ENCODE measurements around the gene C16orf96. TPM values are rescaled to one million over a fixed set of nuclear protein-coding genes. Genes with fewer than 3 reads are reported as not detected.

C16orf96 gene
- total RNA-seq, 4 donors from 2014 or later = 1.1 TPM; not detected in 3

DNA sequence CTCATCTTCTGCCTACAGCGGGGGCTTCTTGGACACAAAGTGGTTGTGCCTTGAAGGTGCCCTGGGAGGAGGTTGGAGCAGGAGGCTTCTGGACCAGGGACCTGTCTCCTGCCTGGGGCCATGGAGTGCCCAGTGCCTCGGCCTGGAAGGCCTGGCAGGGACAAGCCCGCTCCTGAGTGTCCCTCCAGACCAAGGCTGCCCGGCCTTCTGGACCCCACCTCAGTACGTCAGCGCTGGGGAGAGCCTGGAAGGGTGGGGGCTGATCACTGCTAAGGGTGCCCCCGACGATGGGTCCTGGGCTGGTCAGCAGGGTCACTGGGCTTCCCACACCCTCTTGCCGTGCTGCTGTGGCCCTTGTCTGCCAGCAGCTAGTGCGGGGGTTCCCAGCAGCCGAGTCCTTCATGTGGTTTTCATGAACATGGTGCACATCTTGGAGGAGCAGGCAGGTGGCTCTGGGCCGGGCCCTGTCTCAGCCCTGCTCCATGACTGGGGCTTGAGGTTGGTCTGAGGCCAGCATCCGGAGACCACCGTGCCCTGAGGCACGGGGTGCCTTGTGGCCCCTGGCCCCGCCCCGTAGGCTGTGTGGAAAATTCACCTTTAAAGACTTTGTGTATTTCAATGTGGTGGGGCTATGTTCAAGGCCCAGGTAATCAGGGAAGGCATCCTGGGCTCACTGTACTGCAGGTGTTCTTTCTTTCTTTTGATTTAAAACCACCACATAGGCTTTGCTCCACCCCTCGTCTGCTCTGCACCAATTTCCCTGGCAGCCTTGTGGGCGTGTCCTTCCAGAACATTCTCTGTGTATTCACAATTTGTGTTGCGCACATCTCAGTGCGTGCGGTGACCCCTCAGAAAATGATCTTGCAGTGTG, 90.9 kb downstream of the C16orf96 start:
- TF ChIP-seq CTCF (IDR thresholded peaks at IDR 0.05; ENCODE audit: low read depth) = no peak

- no peak for TF ChIP-seq CTCF (IDR thresholded peaks at IDR 0.05; ENCODE audit: low read depth)
These were observed 91.5 kb downstream of the C16orf96 start for GRCh38 chr16:4647644-4647980.

- no peak for TF ChIP-seq CTCF (IDR thresholded peaks at IDR 0.05; ENCODE audit: low read depth)
These were observed 92.8 kb downstream of the C16orf96 start for GRCh38 chr16:4648917-4649316.

DNA sequence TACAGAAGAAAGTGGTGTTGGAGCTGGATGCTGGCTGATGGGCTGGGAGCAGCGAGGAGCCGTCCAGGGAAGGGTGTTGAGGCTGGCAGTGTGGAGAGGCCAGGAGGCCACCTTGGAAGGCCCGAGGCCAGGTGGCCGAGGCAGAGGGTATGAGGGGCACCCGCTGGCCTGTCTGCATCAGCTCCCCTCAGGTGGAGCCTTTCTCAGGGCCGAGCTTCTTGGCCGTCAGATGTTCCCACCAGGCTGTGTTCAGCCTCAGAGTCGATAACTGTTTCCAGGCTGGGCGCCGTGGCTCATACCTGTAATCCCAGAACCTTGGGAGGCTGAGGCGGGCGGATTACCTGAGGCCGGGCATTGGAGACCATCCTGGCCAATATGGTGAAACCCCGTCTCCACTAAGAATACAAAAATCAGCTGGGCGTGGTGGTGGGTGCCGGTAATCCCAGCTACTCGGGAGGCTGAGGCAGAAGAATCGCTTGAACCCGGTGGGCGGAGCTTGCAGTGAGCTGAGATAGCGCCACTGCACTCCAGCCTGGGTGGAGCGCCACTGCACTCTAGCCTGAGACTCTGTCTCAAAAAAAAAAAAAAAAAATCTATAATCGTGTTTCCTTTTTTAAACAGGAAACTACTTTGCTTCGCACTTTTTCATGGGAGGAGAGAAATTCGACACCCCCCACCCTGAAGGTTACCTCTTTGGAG, 93.8 kb downstream of the C16orf96 start:
- no peak for TF ChIP-seq CTCF (IDR thresholded peaks at IDR 0.05; ENCODE audit: low read depth)

Small RNAs within 50 kb of the gene (small RNA-seq; reads per million reads assigned to genes)
- not detected for gene RN7SL850P

Other genes starting within 250 kb of the C16orf96 start
- gene GLIS2, start 240.3 kb upstream of the C16orf96 start, total RNA-seq = 1 to 10 TPM in 2 of 4 donors, under 1 TPM in 2; 0.85 to 2.1 (median 1.5) TPM
- gene PAM16, start 205.0 kb upstream of the C16orf96 start, total RNA-seq = 10 to 100 TPM; 15.3 to 52.0 (median 34.5) TPM
- 10 to 100 TPM; 13.7 to 34.9 (median 22.3) TPM for gene VASN, start 184.5 kb upstream of the C16orf96 start, total RNA-seq
- gene CORO7, start 139.7 kb upstream of the C16orf96 start, total RNA-seq = 10 to 100 TPM; 15.5 to 40.9 (median 24.7) TPM
- 10 to 100 TPM; 24.8 to 42.4 (median 31.8) TPM for gene DNAJA3, start 130.5 kb upstream of the C16orf96 start, total RNA-seq
- 10 to 100 TPM; 29.0 to 55.6 (median 42.1) TPM for gene NMRAL1, start 81.7 kb upstream of the C16orf96 start, total RNA-seq
- gene HMOX2, start 79.9 kb upstream of the C16orf96 start, total RNA-seq = 100 to 1,000 TPM in 1 of 4 donors, 10 to 100 TPM in 3; 57.8 to 131 (median 88.8) TPM
- 10 to 100 TPM in 1 of 4 donors, 1 to 10 TPM in 3; 7.3 to 18.3 (median 8.6) TPM for gene CDIP1, start 17.6 kb upstream of the C16orf96 start, total RNA-seq
- gene UBALD1, start 58.5 kb downstream of the C16orf96 start, total RNA-seq = 1 to 10 TPM; 1.7 to 7.0 (median 4.2) TPM
- gene MGRN1, start 68.5 kb downstream of the C16orf96 start, total RNA-seq = 10 to 100 TPM; 21.2 to 44.5 (median 25.2) TPM
- 10 to 100 TPM; 11.7 to 38.8 (median 16.7) TPM for gene NUDT16L1, start 137.2 kb downstream of the C16orf96 start, total RNA-seq
- gene ANKS3, start 177.9 kb downstream of the C16orf96 start, total RNA-seq = 10 to 100 TPM in 3 of 4 donors, 1 to 10 TPM in 1; 9.3 to 21.5 (median 13.2) TPM
- 1 to 10 TPM in 2 of 4 donors, under 1 TPM in 2; 0.44 to 1.6 (median 0.91) TPM for gene DNAAF8, start 178.2 kb downstream of the C16orf96 start, total RNA-seq
- gene ZNF500, start 210.8 kb downstream of the C16orf96 start, total RNA-seq = 10 to 100 TPM in 1 of 4 donors, 1 to 10 TPM in 3; 3.8 to 11.7 (median 8.2) TPM
- not detected for gene SEPTIN12, start 232.0 kb downstream of the C16orf96 start, total RNA-seq
- gene SMIM22, start 239.0 kb downstream of the C16orf96 start, total RNA-seq = not detected
- 1 to 10 TPM; 4.2 to 8.8 (median 5.5) TPM for gene ROGDI, start 246.3 kb downstream of the C16orf96 start, total RNA-seq